HepG2 (cell line): Measurements from ENCODE around the gene CALML6. TPM values are rescaled to one million over a fixed set of nuclear protein-coding genes. Genes with fewer than 3 reads are reported as not detected.

Experiments
- CENPT ChIP-seq: sonication (generic); formaldehyde crosslinking; IDR thresholded peaks from 2 replicates; pipeline ENCODE4 v1.8.0; 2022; ENCODE audit warnings: low read depth, mild to moderate bottlenecking, moderate library complexity, missing genetic modification reagents
- EP300 ChIP-seq, 3 experiments: sonication (generic) in 1 of 3; formaldehyde crosslinking in 1 of 3; IDR thresholded peaks; 2 replicates each; pipeline versions ENCODE4 v1.5.1 to v1.6.1; 2011 to 2020; ENCODE audit warnings: low read depth in 2 of 3, low read length in 2 of 3, borderline replicate concordance in 1 of 3, improper control_type of control experiment in 1 of 3, mild to moderate bottlenecking in 1 of 3, missing genetic modification reagents in 1 of 3, moderate library complexity in 1 of 3
- ETV6 ChIP-seq: sonication (generic); formaldehyde crosslinking; conservative IDR thresholded peaks from 2 replicates; pipeline ENCODE4 v1.4.0; 2020; ENCODE audit warnings: missing genetic modification reagents
- KDM6A ChIP-seq: IDR thresholded peaks from 2 replicates; pipeline ENCODE4 v1.6.1; 2016; ENCODE audit warnings: low read depth
- MAZ ChIP-seq, 2 experiments: sonication (generic) in 1 of 2; formaldehyde crosslinking in 1 of 2; IDR thresholded peaks; 2 replicates each; pipeline versions ENCODE4 v1.5.0 to v1.6.1; 2012 to 2020; ENCODE audit warnings: low read depth in 2 of 2, mild to moderate bottlenecking in 2 of 2, borderline replicate concordance in 1 of 2, improper control_type of control experiment in 1 of 2, low read length in 1 of 2, missing genetic modification reagents in 1 of 2, moderate library complexity in 1 of 2
- MBNL3 ChIP-seq: fragments of 250-450 bp; sonication (Bioruptor Pico); conservative IDR thresholded peaks from 2 replicates; pipeline ENCODE4 v1.8.0; 2022; ENCODE audit warnings: mild to moderate bottlenecking, inconsistent platforms
- NFE2L1 ChIP-seq: sonication (generic); formaldehyde crosslinking; IDR thresholded peaks from 2 replicates; pipeline ENCODE4 v1.4.0; 2020; ENCODE audit warnings: missing genetic modification reagents, mild to moderate bottlenecking, borderline replicate concordance
- NFKB2 ChIP-seq: sonication (generic); formaldehyde crosslinking; IDR thresholded peaks from 2 replicates; pipeline ENCODE4 v1.4.0; 2020; ENCODE audit warnings: missing genetic modification reagents, borderline replicate concordance
- NR2F2 ChIP-seq: IDR thresholded peaks from 2 replicates; pipeline ENCODE4 v1.6.1; 2012; ENCODE audit warnings: low read depth, inconsistent platforms, borderline replicate concordance
- PITX1 ChIP-seq: sonication (generic); formaldehyde crosslinking; IDR thresholded peaks from 2 replicates; pipeline ENCODE4 v1.5.1; 2020; ENCODE audit warnings: mild to moderate bottlenecking, missing genetic modification reagents
- PRMT3 ChIP-seq: sonication (generic); formaldehyde crosslinking; IDR thresholded peaks from 2 replicates; pipeline ENCODE4 v1.8.1; 2022; ENCODE audit warnings: low read depth, mild to moderate bottlenecking, moderate library complexity, missing genetic modification reagents, borderline replicate concordance
- SIN3A ChIP-seq: IDR thresholded peaks from 2 replicates; pipeline ENCODE4 v1.6.1; 2011; ENCODE audit warnings: low read depth, mild to moderate bottlenecking, control low read depth, low read length, borderline replicate concordance
- SKIL ChIP-seq: sonication (generic); formaldehyde crosslinking; IDR thresholded peaks from 2 replicates; pipeline ENCODE4 v1.8.0; 2022; ENCODE audit warnings: missing genetic modification reagents, mild to moderate bottlenecking, moderate library complexity, borderline replicate concordance
- SMYD3 ChIP-seq: sonication (generic); formaldehyde crosslinking; IDR thresholded peaks from 2 replicates; pipeline ENCODE4 v1.8.1; 2023; ENCODE audit warnings: mild to moderate bottlenecking, missing genetic modification reagents
- SP5 ChIP-seq: IDR thresholded peaks from 2 replicates; pipeline ENCODE4 v1.6.1; 2016; ENCODE audit warnings: low read depth, borderline replicate concordance
- SUZ12 ChIP-seq: fragments of 150-350 bp; IDR thresholded peaks from 2 replicates; pipeline ENCODE4 v1.6.1; 2014; ENCODE audit warnings: low read depth, low read length
- TCF7 ChIP-seq: sonication (generic); IDR thresholded peaks from 2 replicates; pipeline ENCODE4 v1.6.1; 2016; ENCODE audit warnings: antibody characterized with exemption, low read depth
- ZMYM4 ChIP-seq: sonication (generic); formaldehyde crosslinking; IDR thresholded peaks from 2 replicates; pipeline ENCODE4 v1.8.1; 2023; ENCODE audit warnings: mild to moderate bottlenecking, missing genetic modification reagents
- ZNF280D ChIP-seq: sonication (generic); formaldehyde crosslinking; IDR thresholded peaks from 2 replicates; pipeline ENCODE4 v1.5.1; 2020; ENCODE audit warnings: mild to moderate bottlenecking, missing genetic modification reagents
- ZNF724P ChIP-seq: sonication (generic); formaldehyde crosslinking; IDR thresholded peaks from 2 replicates; pipeline ENCODE4 v1.8.0; 2022; ENCODE audit warnings: missing genetic modification reagents, borderline replicate concordance
- ZNF777 ChIP-seq: sonication (generic); formaldehyde crosslinking; IDR thresholded peaks from 2 replicates; pipeline ENCODE4 v1.4.0; 2020; ENCODE audit warnings: missing genetic modification reagents
- ZSCAN22 ChIP-seq: sonication (generic); formaldehyde crosslinking; IDR thresholded peaks from 2 replicates; pipeline ENCODE4 v1.4.0; 2020; ENCODE audit warnings: mild to moderate bottlenecking, missing genetic modification reagents
- polyA plus RNA-seq, 8 experiments: library from polyadenylated mRNA; depleted of rRNA in 3 of 8; stranded (reverse) in 7 of 8; unstranded in 1 of 8; fragments of >200 nt; fragmentation: Illumina TruSeq in 4 of 8; extraction: Trizol in 4 of 8; gene quantifications; 2 replicates each; pipeline versions ENCODE4 v1.2.1 to v1.2.3, GENCODE V29; 2011 to 2016; ENCODE audit warnings: low read depth in 4 of 8, missing spikeins in 1 of 8, mixed read lengths in 1 of 8; ENCODE audit not compliant: insufficient read depth in 1 of 8
- total RNA-seq, 5 experiments: library from RNA; depleted of rRNA; stranded (reverse); fragments of >200 nt; fragmentation: Illumina TruSeq; extraction: Trizol; gene quantifications; 2 replicates each; pipeline ENCODE4 v1.2.3, GENCODE V29; 2016; ENCODE audit warnings: low read depth in 1 of 5

Gene CALML6
- total and polyA plus RNA-seq, 2 of the 13 experiments (the other 11 are each of a cell fraction or from before 2014, with no cell fraction given): 0.11 to 0.12 TPM

- TF ChIP-seq CENPT (CRISPR knock-in tag): no peak
- peak; percentile 55; the same call in 1 of the 2 replicates for TF ChIP-seq KDM6A (CRISPR knock-in tag)
- no peak for TF ChIP-seq NFE2L1 (CRISPR knock-in tag)
- TF ChIP-seq ETV6 (CRISPR knock-in tag): no peak
- no peak for TF ChIP-seq ZNF724P (CRISPR knock-in tag)
- TF ChIP-seq MBNL3: no peak
- peak; percentile 69 for TF ChIP-seq PITX1 (CRISPR knock-in tag)
- TF ChIP-seq SMYD3 (CRISPR knock-in tag): 0 out of 2 replicates have a peak, but pooled peaks have one; percentile 16
- TF ChIP-seq TCF7: peak; percentile 80
- TF ChIP-seq ZSCAN22 (CRISPR knock-in tag): no peak
- 0 out of 2 replicates have a peak, but pooled peaks have one; percentile 5 for TF ChIP-seq SUZ12
- TF ChIP-seq SP5 (CRISPR knock-in tag): peak; percentile 32; the same call in 1 of the 2 replicates
- TF ChIP-seq ZNF280D: 0 out of 2 replicates have a peak, but pooled peaks have one; percentile 43
- TF ChIP-seq ZNF777 (CRISPR knock-in tag): no peak
- TF ChIP-seq PRMT3 (CRISPR knock-in tag): no peak
- TF ChIP-seq SIN3A: 0 out of 2 replicates have a peak, but pooled peaks have one; percentile 44
- peak; percentile 78; the same call in 1 of the 2 replicates for TF ChIP-seq SKIL
- TF ChIP-seq EP300 (IDR thresholded peaks at IDR 0.05; ENCODE audit: low read depth in 2 of 2, low read length in 2 of 2): peak in 1 of 2 experiments; percentile 62; a peak in 1 of 4 replicates
- TF ChIP-seq EP300 (CRISPR knock-in tag; IDR thresholded peaks at IDR 0.05; ENCODE audit: borderline replicate concordance): no peak; the same call in 1 of the 2 replicates
- no peak for TF ChIP-seq ZMYM4 (CRISPR knock-in tag)
- TF ChIP-seq NFKB2 (CRISPR knock-in tag): peak; percentile 74; the same call in 1 of the 2 replicates
- TF ChIP-seq MAZ (IDR thresholded peaks at IDR 0.05; ENCODE audit: borderline replicate concordance, low read depth, low read length): peak; percentile 92; the same call in 1 of the 2 replicates
- peak; percentile 84 for TF ChIP-seq MAZ (CRISPR knock-in tag; IDR thresholded peaks at IDR 0.05; ENCODE audit: low read depth)
- peak; percentile 49; the same call in 1 of the 2 replicates for TF ChIP-seq NR2F2
Observed at GRCh38 chr1:1959840-1960479, 44.9 kb downstream of the CALML6 start (continued).
